ENCODE results near the gene MICAL3. TPM values are rescaled to one million over a fixed set of nuclear protein-coding genes. Genes with fewer than 3 reads are reported as not detected.
A peak's percentile ranks its signal among the peaks of the same experiment; 100 is the strongest.

The MICAL3 gene
- polyA plus RNA-seq, 1 donor, result 54.3 TPM

GRCh38 chr22:17866621-17867020, 157.7 kb downstream of the MICAL3 start:
- no peak for DNase-seq

GRCh38 chr22:17866127-17866526, 158.2 kb downstream of the MICAL3 start:
- no peak for DNase-seq

DNA sequence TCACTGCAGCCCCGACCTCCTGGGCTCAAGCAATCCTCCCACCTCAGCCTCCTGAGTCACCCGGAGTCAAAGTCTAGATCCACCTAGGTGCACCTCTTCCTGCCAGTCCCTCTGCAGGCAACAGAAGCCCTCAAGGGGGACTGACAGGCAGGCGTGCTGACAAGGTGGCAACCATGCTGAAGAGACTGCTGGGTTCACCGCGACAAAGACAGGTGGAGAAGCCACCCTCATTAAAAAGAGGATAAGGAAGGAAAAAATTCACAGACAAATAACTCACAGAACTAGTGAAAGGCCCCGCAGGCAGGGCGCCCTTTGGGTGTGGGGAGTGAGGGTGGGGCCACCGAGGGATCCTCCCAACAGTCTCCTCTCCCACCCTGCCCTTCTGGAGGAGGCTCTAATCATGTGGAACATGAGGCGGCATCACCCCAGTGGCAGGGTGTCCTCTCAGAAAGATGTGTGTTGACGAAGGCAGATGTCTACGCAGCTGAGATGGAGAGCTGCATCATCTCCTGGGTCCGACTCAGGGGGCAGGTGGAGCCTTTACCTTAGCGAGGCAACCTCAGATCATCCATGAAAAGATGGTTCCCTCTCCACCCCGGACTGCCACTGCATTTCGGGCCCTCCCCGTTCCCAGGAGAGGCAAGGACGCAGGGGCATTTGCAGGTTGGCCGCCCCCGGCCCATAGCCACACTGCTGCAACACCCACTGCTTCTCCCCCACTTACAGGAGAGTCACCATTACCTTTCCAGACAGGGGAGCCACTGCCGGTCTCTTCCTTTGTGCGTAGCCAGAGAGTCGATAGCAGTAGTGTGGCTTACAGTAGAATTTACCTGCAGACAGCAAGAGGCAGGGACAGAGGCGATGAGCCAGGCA, 158.9 kb downstream of the MICAL3 start:
- no peak for DNase-seq

GRCh38 chr22:17864398-17865182, 159.8 kb downstream of the MICAL3 start:
- DNase-seq, result no peak

- no peak for DNase-seq
Measured at GRCh38 chr22:17862646-17863181, 161.6 kb downstream of the MICAL3 start.

GRCh38 chr22:17861909-17862308, 162.5 kb downstream of the MICAL3 start:
- no peak for DNase-seq

DNA sequence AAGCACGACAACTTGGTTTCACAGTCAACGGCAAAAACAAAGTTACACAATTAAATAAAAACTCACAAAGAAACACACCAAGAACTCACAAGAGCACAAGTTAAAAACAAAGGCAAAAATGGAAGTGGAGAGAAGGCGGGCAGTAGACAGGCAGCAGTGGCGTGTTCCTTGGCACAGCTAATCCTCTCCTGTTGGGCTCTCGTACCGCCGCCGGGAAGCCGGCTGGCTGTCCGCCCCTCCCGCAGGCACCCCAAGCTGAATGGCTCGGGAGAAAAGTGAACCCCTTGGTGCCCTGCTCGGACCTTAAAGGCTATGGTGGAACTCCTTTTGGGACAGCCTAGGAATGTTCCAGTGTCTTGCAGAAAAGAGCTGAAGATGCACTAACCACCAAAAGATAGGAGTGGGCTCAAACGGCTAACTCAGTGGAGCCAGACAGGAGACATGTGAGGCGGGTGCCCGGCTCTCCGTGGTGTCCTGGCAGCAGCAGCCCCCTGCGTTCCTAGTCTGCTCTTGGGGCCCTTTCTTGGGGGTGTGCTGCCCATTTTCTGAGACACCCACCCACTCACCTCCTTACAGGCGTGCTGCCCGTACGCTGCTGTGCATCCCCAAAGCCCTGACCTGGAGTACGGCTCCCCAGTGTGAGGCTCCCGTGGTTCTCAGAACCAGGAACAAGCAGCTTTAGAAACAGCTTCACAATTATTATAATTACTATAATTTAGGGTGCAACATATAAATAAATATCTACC, 164.0 kb downstream of the MICAL3 start:
- no peak for DNase-seq

DNA sequence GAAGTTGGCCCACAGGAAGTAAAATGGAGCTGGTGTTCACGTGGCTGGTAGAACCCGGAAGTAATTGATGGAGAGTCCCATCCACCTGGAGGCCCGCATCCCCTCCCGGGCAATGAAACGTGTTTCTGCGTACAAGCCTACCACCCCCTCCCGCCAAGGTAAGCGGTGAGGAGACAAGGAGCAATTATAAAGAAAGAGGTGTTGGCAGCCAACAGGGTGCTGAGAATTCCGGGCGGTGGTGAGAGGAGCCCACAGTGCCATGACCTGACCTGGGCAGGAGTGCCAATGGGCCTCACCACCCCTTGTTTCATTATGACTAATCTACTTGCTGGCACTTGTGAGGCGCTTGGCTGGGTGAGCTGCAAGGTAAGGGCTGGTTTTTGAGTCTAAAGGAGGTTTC, 166.3 kb downstream of the MICAL3 start:
- DNase-seq, result no peak

DNA sequence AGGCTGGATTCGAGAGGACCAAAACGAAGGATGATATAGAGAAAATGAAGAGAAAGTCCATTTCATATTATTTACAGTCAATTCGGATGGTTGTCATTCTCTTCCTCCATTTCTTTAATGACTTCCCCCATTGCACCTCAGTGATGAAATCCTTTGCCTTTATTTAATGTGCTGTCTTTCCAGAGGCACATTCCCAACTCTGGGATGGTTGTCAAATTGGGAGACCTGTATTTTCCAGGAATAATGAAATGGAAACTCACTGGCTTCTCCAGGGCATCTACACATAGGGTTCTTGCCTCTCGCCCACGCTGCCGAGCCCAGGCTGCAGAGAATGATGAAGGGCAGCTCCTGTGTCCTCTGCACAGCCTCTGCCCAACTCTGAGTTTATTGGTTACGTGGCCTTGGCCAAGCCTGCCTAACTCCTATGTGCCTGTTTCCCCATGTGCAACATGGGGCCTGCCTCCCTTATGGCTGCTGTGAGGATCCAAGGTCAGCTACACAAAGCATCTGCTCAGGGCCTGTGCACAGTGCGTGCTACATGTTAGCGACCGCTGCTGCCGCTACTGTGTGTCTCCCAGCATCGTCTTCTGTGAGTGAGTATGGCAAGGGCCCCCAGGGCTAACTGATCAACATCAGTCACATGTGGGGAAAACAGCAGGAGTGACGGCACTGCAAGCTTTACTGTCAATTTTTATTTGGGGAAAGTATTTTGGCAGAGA, 168.6 kb downstream of the MICAL3 start:
- peak; percentile 39 for DNase-seq

DNA sequence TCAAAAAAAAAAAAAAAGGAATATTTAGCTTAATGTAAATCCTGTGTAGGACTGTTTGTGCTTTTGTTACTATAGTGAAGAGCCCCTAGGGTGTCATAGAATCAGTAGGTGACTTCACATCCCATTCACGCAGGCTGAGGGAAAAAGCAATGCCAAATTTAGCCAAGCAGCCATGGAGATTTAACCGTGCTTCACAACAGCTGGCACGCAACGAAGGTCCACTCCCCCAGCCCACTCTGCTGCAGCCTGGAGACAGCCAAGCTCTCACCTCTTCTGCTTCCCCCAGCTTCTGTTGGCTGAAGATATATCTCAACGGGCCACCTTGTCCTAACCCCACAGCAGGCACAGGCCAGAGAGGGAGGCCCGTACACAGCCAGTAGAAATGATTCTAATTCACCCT, 171.3 kb downstream of the MICAL3 start:
- DNase-seq, result peak; percentile 69

DNA sequence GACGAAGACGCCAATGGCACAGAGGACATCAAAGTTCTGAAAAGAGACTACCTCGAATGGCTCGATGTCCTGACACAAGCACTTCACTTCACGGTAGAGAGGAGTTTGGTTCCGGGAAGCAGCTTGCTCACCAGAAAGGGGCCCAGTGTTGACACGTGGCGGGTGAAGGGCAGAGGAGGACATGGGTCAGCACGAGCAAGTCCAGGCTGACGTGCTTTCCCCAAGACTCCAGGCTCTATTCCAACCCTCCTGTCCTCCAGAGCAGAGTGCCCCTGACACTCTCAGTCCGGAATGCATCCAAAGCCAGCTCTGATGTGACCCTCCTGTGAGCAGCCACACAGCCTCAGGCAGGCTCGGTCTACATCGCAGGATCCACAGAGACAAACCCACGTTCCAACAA, 172.6 kb downstream of the MICAL3 start:
- DNase-seq, result no peak

DNA sequence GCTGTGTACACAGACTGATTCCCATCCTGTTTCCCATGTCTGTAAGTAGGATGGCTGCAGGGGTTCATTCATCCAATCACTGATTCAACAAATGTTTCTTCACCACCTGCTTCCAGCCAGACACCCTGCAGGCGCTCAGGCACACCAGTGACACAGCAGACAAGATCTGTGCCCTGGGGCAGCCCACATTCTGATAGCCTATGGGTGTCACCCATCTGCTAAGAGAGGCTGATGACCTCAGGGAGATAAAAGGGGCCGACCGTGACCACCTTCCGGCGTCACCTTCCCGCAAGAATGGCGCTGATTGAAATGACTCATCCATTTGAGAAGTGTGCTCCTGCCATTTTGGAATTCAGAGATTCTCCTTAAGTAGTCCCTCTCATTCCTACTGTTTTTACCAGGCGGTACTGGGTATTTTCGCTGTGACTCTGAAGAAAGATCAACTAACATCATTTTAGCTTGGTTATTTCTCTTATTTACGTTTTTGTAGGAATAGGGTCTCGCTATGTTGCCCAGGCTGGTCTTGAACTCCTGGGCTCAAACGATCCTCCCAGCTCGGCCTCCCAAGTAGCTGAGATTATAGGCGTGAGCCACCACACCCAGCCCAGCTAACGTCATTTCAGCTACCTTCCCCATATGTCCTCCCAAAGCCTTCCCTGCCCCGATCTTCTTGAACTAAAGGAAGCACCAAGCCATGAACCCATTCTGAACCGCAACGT, 176.8 kb downstream of the MICAL3 start:
- DNase-seq, result no peak

- DNase-seq, result peak; percentile 76
Measured at GRCh38 chr22:17846326-17846992, 177.9 kb downstream of the MICAL3 start.

DNA sequence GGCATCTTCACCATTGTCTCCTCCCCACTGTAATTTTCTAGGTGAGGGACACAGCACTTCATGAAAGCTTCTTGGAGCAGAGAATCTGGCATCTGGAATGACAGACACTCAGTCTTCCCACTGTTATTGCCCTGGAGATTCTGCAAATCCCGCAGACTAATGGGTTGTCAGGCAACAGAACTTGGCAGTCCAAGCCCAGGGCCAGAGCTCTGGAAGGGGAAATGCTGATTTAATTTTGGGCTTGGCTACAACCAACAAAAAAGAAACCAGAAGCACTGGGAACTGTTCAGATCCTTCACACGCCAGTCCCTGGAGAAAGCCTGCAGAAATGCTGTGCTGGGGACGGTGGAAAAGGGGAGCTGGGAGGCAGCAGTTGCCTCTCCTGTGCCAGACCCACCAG, 178.6 kb downstream of the MICAL3 start:
- DNase-seq, result peak; percentile 71

GRCh38 chr22:17845327-17845726, 179.0 kb downstream of the MICAL3 start:
- DNase-seq, result no peak

- no peak for DNase-seq
Measured at GRCh38 chr22:17844150-17844549, 180.2 kb downstream of the MICAL3 start.

GRCh38 chr22:17842386-17842785, 182.0 kb downstream of the MICAL3 start:
- DNase-seq, result no peak

GRCh38 chr22:17841836-17842235, 182.5 kb downstream of the MICAL3 start:
- DNase-seq, result no peak

GRCh38 chr22:17838180-17838865, 186.0 kb downstream of the MICAL3 start:
- DNase-seq, result no peak
